Measurements from ENCODE around the gene RPL10A.

DNA sequence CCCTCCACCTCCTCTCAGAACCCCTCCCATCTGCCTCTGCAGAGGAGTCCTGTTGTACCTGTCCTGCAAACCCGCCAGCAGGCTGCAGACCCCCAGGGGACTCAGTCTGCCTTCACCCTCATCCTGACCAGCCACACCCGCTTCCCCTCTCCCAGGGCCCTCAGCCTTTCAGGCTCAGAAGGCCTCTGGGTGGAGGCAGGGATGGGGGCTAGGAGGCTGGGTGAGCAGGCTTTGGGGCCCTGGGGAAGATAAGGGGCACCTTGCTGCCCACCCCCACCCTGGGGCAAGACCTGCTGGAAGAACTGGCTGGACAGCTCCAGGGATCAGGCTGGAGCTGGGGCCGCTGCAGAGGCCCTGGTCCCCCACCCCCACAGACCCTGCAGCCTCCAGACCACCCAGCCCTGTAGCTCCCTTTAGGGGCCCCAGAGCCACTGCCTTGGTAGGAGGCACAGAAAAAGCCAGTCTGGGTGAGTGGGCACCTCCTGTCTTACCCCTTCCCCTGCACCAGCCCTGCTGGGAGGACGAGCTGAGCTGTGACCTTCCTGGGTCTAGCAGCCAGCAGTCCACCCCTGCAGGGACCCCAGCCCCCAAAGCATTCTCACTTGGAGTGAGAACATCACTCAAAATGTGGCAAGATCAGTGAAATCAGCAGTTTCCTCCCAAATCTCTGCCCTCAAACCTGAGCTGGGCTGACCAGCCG, 23.5 kb downstream of the RPL10A start:
- TF ChIP-seq CTCF (IDR thresholded peaks at IDR 0.05) (no peak), SIN3A (IDR thresholded peaks at IDR 0.05; ENCODE audit: borderline replicate concordance, low read depth, low read length) (no peak), RAD21 (IDR thresholded peaks at IDR 0.05; ENCODE audit: low read length) (no peak), EP300 (IDR thresholded peaks at IDR 0.05; ENCODE audit: borderline replicate concordance in 1 of 2, low read depth in 1 of 2, low read length in 1 of 2) (no peak)

Measured in SK-N-SH (cell line).